H1 (cell line): ENCODE results near the gene LPP. TPM values are rescaled to one million over a fixed set of nuclear protein-coding genes. Genes with fewer than 3 reads are reported as not detected.

Experiments
- CTCF ChIA-PET: fragments of 300-600 bp; sonication (Branson Sonifier 250); formaldehyde crosslinking; loops from one replicate; lab custom pipeline; 2021; ENCODE audit not compliant: partially characterized antibody; lab: Charles Lee
- POLR2A ChIA-PET: fragments of 300-600 bp; sonication (Branson Sonifier 250); formaldehyde crosslinking; loops from one replicate; lab custom pipeline; 2021; ENCODE audit warnings: inconsistent platforms; ENCODE audit not compliant: partially characterized antibody; lab: Charles Lee
- DNase-seq, 2 experiments: peaks; one replicate each; pipeline versions ENCODE4 v3.0.0 to v3.0.0-alpha.2; 2010 to 2022; ENCODE audit warnings: low spot score in 2 of 2, low read depth in 1 of 2, mixed read lengths in 1 of 2
- FAIRE-seq: peaks from 2 replicates; lab custom pipeline; 2011; peaks lifted over from hg19 to GRCh38; lab: Jason Lieb, UNC
- H2AFZ ChIP-seq: 2 replicates; pipeline ENCODE4 v1.8.1; 2012; ENCODE audit warnings: low read length, inconsistent platforms
- H2AK5ac ChIP-seq: 2 replicates; pipeline ENCODE4 v1.6.1; 2013; ENCODE audit warnings: low read depth, low read length
- H2BK120ac ChIP-seq: replicated peaks from 2 replicates; pipeline ENCODE3; 2013; ENCODE audit warnings: low read depth, low read length, inconsistent platforms
- H2BK12ac ChIP-seq: 2 replicates; pipeline ENCODE4 v1.6.1; 2013; ENCODE audit warnings: low read depth, low read length
- H2BK15ac ChIP-seq: 2 replicates; pipeline ENCODE4 v1.6.1; 2013; ENCODE audit warnings: low read length
- H2BK20ac ChIP-seq: 2 replicates; pipeline ENCODE4 v1.6.1; 2013; ENCODE audit warnings: low read length
- H2BK5ac ChIP-seq: 2 replicates; pipeline ENCODE4 v1.6.1; 2013; ENCODE audit warnings: low read depth, low read length
- H3K14ac ChIP-seq: 2 replicates; pipeline ENCODE4 v1.6.1; 2013; ENCODE audit warnings: inconsistent platforms; ENCODE audit not compliant: insufficient read length
- H3K18ac ChIP-seq: 2 replicates; pipeline ENCODE4 v1.6.1; 2013; ENCODE audit warnings: low read length; ENCODE audit errors: extremely low read depth
- H3K23ac ChIP-seq: 2 replicates; pipeline ENCODE4 v1.6.1; 2013; ENCODE audit warnings: inconsistent platforms; ENCODE audit not compliant: insufficient read length
- H3K23me2 ChIP-seq: 2 replicates; pipeline ENCODE4 v1.6.1; 2013; ENCODE audit warnings: low read depth, low read length
- H3K27ac ChIP-seq: 2 replicates; pipeline ENCODE4 v1.6.1; 2011; ENCODE audit warnings: low read depth, low read length, inconsistent platforms
- H3K27me3 ChIP-seq, 4 experiments: replicated peaks in 1 of 4; 1 replicate in 1 of 4; 2 replicates in 3 of 4; pipeline versions ENCODE4 v1.6.1 to v1.8.1; 2011 to 2013; ENCODE audit warnings: low read length in 3 of 4, mild to moderate bottlenecking in 3 of 4, inconsistent platforms in 2 of 4, mixed read lengths in 2 of 4, moderate library complexity in 1 of 4; ENCODE audit not compliant: control insufficient read depth in 3 of 4, insufficient read depth in 3 of 4; ENCODE audit errors: extremely low read depth in 1 of 4
- H3K36me3 ChIP-seq, 4 experiments: 2 replicates each; pipeline versions ENCODE4 v1.6.1 to v1.8.1; 2011 to 2013; ENCODE audit warnings: mild to moderate bottlenecking in 4 of 4, low read length in 3 of 4, moderate library complexity in 2 of 4, control low read depth in 1 of 4, inconsistent platforms in 1 of 4; ENCODE audit not compliant: insufficient read depth in 4 of 4, control insufficient read depth in 2 of 4
- H3K4ac ChIP-seq: replicated peaks from 2 replicates; pipeline ENCODE3; 2013; ENCODE audit warnings: low read length, low read depth, mixed read lengths, inconsistent platforms; ENCODE audit not compliant: insufficient read length
- H3K4me1 ChIP-seq, 4 experiments: replicated peaks in 1 of 4; 1 replicate in 1 of 4; 2 replicates in 3 of 4; pipeline versions ENCODE4 v1.6.1 to v1.8.1; 2011 to 2013; ENCODE audit warnings: low read length in 3 of 4, inconsistent platforms in 2 of 4, mixed read lengths in 1 of 4; ENCODE audit not compliant: insufficient read depth in 4 of 4, control insufficient read depth in 3 of 4
- H3K4me2 ChIP-seq, 2 experiments: 2 replicates each; pipeline versions ENCODE4 v1.6.1 to v1.8.1; 2011 to 2013; ENCODE audit warnings: low read depth in 2 of 2, low read length in 2 of 2, control low read depth in 1 of 2, inconsistent platforms in 1 of 2, mild to moderate bottlenecking in 1 of 2; ENCODE audit not compliant: insufficient read depth in 1 of 2
- H3K4me3 ChIP-seq, 4 experiments: fragments of 200-600, 300-600 bp in 1 of 4; sonication (generic), shearing (Covaris generic), sonication (Bioruptor Twin) in 1 of 4; 2 replicates each; pipeline versions ENCODE4 v1.5.1 to v1.8.1; 2011 to 2016; ENCODE audit warnings: low read length in 4 of 4, low read depth in 3 of 4, control low read depth in 2 of 4, inconsistent platforms in 2 of 4, mild to moderate bottlenecking in 2 of 4, mixed read lengths in 1 of 4, moderate library complexity in 1 of 4; ENCODE audit not compliant: insufficient read depth in 2 of 4; ENCODE audit errors: extremely low read depth in 1 of 4
- H3K56ac ChIP-seq: replicated peaks from 2 replicates; pipeline ENCODE3; 2013; ENCODE audit warnings: low read depth, mild to moderate bottlenecking, mixed read lengths, low read length, inconsistent platforms; ENCODE audit not compliant: insufficient read length
- H3K79me1 ChIP-seq: 2 replicates; pipeline ENCODE4 v1.6.1; 2013; ENCODE audit warnings: low read depth, low read length, control low read depth
- H3K79me2 ChIP-seq, 2 experiments: 2 replicates each; pipeline versions ENCODE4 v1.6.1 to v1.8.1; 2012 to 2013; ENCODE audit warnings: low read length in 2 of 2, mild to moderate bottlenecking in 2 of 2, inconsistent platforms in 1 of 2; ENCODE audit not compliant: insufficient read depth in 2 of 2, control insufficient read depth in 1 of 2
- H3K9ac ChIP-seq, 4 experiments: replicated peaks in 1 of 4; 1 replicate in 1 of 4; 2 replicates in 3 of 4; pipeline versions ENCODE4 v1.6.1 to v1.8.1; 2011 to 2013; ENCODE audit warnings: low read depth in 3 of 4, low read length in 3 of 4, control low read depth in 2 of 4, mild to moderate bottlenecking in 2 of 4, moderate library complexity in 2 of 4, inconsistent platforms in 1 of 4; ENCODE audit errors: extremely low read depth in 1 of 4
- H3K9me3 ChIP-seq, 2 experiments: 2 replicates each; pipeline versions ENCODE4 v1.6.1 to v1.8.1; 2012 to 2013; ENCODE audit warnings: mild to moderate bottlenecking in 2 of 2, moderate library complexity in 2 of 2, control low read depth in 1 of 2, inconsistent platforms in 1 of 2, low read depth in 1 of 2, low read length in 1 of 2, mixed read lengths in 1 of 2; ENCODE audit not compliant: insufficient read depth in 2 of 2
- H4K20me1 ChIP-seq, 2 experiments: replicated peaks in 1 of 2; 2 replicates each; pipeline versions ENCODE3 to v1.8.1; 2011 to 2013; ENCODE audit warnings: inconsistent platforms in 2 of 2, low read length in 2 of 2, mild to moderate bottlenecking in 1 of 2; ENCODE audit not compliant: insufficient read depth in 2 of 2, control insufficient read depth in 1 of 2
- H4K5ac ChIP-seq: 2 replicates; pipeline ENCODE4 v1.6.1; 2013; ENCODE audit warnings: low read length, low read depth, mixed read lengths, inconsistent platforms; ENCODE audit not compliant: insufficient read length
- H4K8ac ChIP-seq: 2 replicates; pipeline ENCODE4 v1.8.0; 2013; ENCODE audit warnings: mild to moderate bottlenecking, moderate library complexity, low read length, inconsistent platforms; ENCODE audit not compliant: insufficient read depth; ENCODE audit errors: extremely low read depth
- H4K91ac ChIP-seq: replicated peaks from 2 replicates; pipeline ENCODE3; 2013; ENCODE audit warnings: low read length, mixed read lengths, inconsistent platforms; ENCODE audit not compliant: insufficient read length
- BACH1 ChIP-seq: IDR thresholded peaks from 2 replicates; pipeline ENCODE4 v1.6.1; 2012; ENCODE audit warnings: low read length, improper control_type of control experiment
- BCL11A ChIP-seq, 2 experiments: IDR thresholded peaks; one replicate each; pipeline ENCODE4 v1.6.1; 2011; ENCODE audit warnings: low read depth in 2 of 2, low read length in 2 of 2, mild to moderate bottlenecking in 2 of 2
- CBX8 ChIP-seq: fragments of 300-800, 300-1000 bp; sonication (generic); IDR thresholded peaks from 2 replicates; pipeline ENCODE4 v1.7.1; 2016; ENCODE audit warnings: low read depth, low read length, borderline replicate concordance
- CHD2 ChIP-seq: IDR thresholded peaks from 2 replicates; pipeline ENCODE4 v1.6.1; 2012; ENCODE audit warnings: low read length, improper control_type of control experiment
- HDAC6 ChIP-seq: IDR thresholded peaks from one replicate; pipeline ENCODE4 v1.7.1; 2012; ENCODE audit warnings: low read depth, mild to moderate bottlenecking, inconsistent platforms, low read length, moderate library complexity
- KDM4A ChIP-seq: IDR thresholded peaks from one replicate; pipeline ENCODE4 v1.7.1; 2012; ENCODE audit warnings: low read depth, mild to moderate bottlenecking, moderate library complexity, low read length, inconsistent platforms; ENCODE audit not compliant: severe bottlenecking
- POLR2AphosphoS5 ChIP-seq: IDR thresholded peaks from 2 replicates; pipeline ENCODE4 v1.6.1; 2011; ENCODE audit warnings: low read depth, low read length
- SAP30 ChIP-seq: fragments of 300-600 bp; sonication (generic); IDR thresholded peaks from 2 replicates; pipeline ENCODE4 v1.7.1; 2012; ENCODE audit warnings: low read length, moderate library complexity, mild to moderate bottlenecking, inconsistent platforms; ENCODE audit not compliant: insufficient read depth, insufficient replicate concordance
- SP4 ChIP-seq: IDR thresholded peaks from 2 replicates; pipeline ENCODE4 v1.6.1; 2012; ENCODE audit warnings: low read length, inconsistent platforms
- TBP ChIP-seq: IDR thresholded peaks from 2 replicates; pipeline ENCODE4 v1.6.1; 2011; ENCODE audit warnings: low read depth, low read length, improper control_type of control experiment
- ZNF274 ChIP-seq: IDR thresholded peaks from 2 replicates; pipeline ENCODE4 v1.7.0; 2012; ENCODE audit warnings: low read length, borderline replicate concordance; ENCODE audit errors: extremely low read depth
- WGBS, 2 experiments: shearing (Covaris generic) in 1 of 2; methylation state at CpG; one replicate each; pipeline versions ENCODE4 v1.1.6 to v1.1.7; 2013 to 2015; ENCODE audit warnings: low lambda C conversion rate in 2 of 2, mixed read lengths in 2 of 2, inconsistent platforms in 1 of 2, low coverage in 1 of 2, missing lambda C conversion rate in 1 of 2; ENCODE audit not compliant: insufficient replicate concordance in 2 of 2, insufficient coverage in 1 of 2, insufficient read length in 1 of 2; ENCODE audit errors: extremely low coverage in 1 of 2, missing lambda C conversion rate in 1 of 2; 5-methylcytosine and 5-hydroxymethylcytosine counted together
- polyA plus RNA-seq, 7 experiments: library from polyadenylated mRNA; depleted of rRNA in 3 of 7; stranded (reverse) in 5 of 7; unstranded in 2 of 7; fragments of >200 nt in 5 of 7; fragments of 200-250 nt in 2 of 7; gene quantifications; 1 replicate in 5 of 7; 2 replicates in 1 of 7; 4 replicates in 1 of 7; pipeline versions ENCODE4 v1.2.1 to v1.2.3, GENCODE V29; 2011 to 2013; ENCODE audit warnings: missing spikeins in 2 of 7, mixed read lengths in 2 of 7
- total RNA-seq: library from RNA; stranded (reverse); fragmentation: NEBNext Ultra II Directional; extraction: Animal tissue kit (Norgen Biotek cat#: 25700); gene quantifications from 2 replicates; pipeline ENCODE4 v1.2.1, GENCODE V29; 2021
- TF ChIP-seq, protein P1 (sequence below): IDR thresholded peaks from 2 replicates; pipeline ENCODE4 v1.6.1; 2011; ENCODE audit warnings: low read length, improper control_type of control experiment

The LPP gene
- total and polyA plus RNA-seq, 2 of the 8 experiments (the other 6 are each of a cell fraction or from before 2014, with no cell fraction given) = 10.0 to 53.3 TPM

GRCh38 chr3:188315553-188315952 lies 161.6 kb downstream of the LPP start:
- Histone ChIP-seq H3K56ac (no peak overlapping the region), H3K9me3 (no peaks in the 10 kb centered on the region), H4K91ac (no peak overlapping the region), H2BK12ac (no peak overlapping the region), H2BK120ac (no peak overlapping the region), H3K27me3 (no peaks in the 10 kb centered on the region), H3K23me2 (no peaks in the 10 kb centered on the region), H2AK5ac (no peak overlapping the region), H4K5ac (no peak overlapping the region), H2BK15ac (no peak overlapping the region), H2BK20ac (no peak overlapping the region), H3K36me3 (no peaks in the 10 kb centered on the region), H3K4me1 (no peaks in the 10 kb centered on the region), H3K23ac (no peak overlapping the region), H3K4me3 (no peak overlapping the region), H4K20me1 (no peaks in the 10 kb centered on the region), H4K8ac (no peak overlapping the region)
- ChIA-PET CTCF (interaction anchor here (1.1 to 1.4 kb wide), 3 partner anchors 15 to 110 kb away, joined by 3 to 7 read pairs (median 4); no protein-coding TSS in a partner anchor), POLR2A (no interaction called here)
- WGBS, 2 experiments = 84% methylated on average over 2 of the region's 2 CpGs; no CpG with 5 or more reads in 1 of the 2 experiments
- TF ChIP-seq HDAC6 (no peak), KDM4A (no peak), TBP (no peak), SAP30 (no peak), ZNF274 (no peak), CBX8 (no peak), POLR2AphosphoS5 (no peak), BACH1 (no peak), SP4 (no peak), BCL11A (IDR thresholded peaks at IDR 0.05; ENCODE audit: low read depth in 2 of 2, low read length in 2 of 2) (no peak), CHD2 (no peak)
- TF ChIP-seq, protein P1, sequence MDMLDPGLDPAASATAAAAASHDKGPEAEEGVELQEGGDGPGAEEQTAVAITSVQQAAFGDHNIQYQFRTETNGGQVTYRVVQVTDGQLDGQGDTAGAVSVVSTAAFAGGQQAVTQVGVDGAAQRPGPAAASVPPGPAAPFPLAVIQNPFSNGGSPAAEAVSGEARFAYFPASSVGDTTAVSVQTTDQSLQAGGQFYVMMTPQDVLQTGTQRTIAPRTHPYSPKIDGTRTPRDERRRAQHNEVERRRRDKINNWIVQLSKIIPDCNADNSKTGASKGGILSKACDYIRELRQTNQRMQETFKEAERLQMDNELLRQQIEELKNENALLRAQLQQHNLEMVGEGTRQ = no peak
- TF ChIP-seq, all 59 proteins: peak for 0
- no peak overlapping the region for H2BK5ac ChIP-seq
- no peak overlapping the region for H3K9ac ChIP-seq
- no peak for DNase-seq
- H3K14ac ChIP-seq = no peak overlapping the region
- H3K18ac ChIP-seq = no peak overlapping the region
- H3K4me2 ChIP-seq = no peak overlapping the region
- no peak overlapping the region for H3K27ac ChIP-seq
- FAIRE-seq = no peak
- no peaks in the 10 kb centered on the region for H3K79me2 ChIP-seq
- H3K4ac ChIP-seq = no peak overlapping the region
- H2AFZ ChIP-seq = no peak overlapping the region
- H3K79me1 ChIP-seq = no peaks in the 10 kb centered on the region
